Lower lobe of right lung (tissue), 2 donors: Measurements from ENCODE around the gene SAP30BP. TPM values are rescaled to one million over a fixed set of nuclear protein-coding genes. Genes with fewer than 3 reads are reported as not detected.
A peak's percentile ranks its signal among the peaks of the same experiment; 100 is the strongest.

Experiments used
- ATAC-seq, 2 donors: fragments of 200-7000 bp; cut with Tn5 transposase; one replicate each; pipeline ENCODE4 v1.9.1; 2020 to 2022; ENCODE audit warnings: mild to moderate bottlenecking in 2 of 2, moderate library complexity in 2 of 2
- DNase-seq: peaks from one replicate; pipeline ENCODE4 v3.0.0-alpha.2; 2020
- H3K27ac ChIP-seq: fragments of 200-600 bp; one replicate; pipeline ENCODE4 v1.8.0; 2022
- H3K27me3 ChIP-seq: fragments of 200-600 bp; one replicate; pipeline ENCODE4 v1.8.0; 2022; ENCODE audit warnings: low read depth
- H3K36me3 ChIP-seq: fragments of 200-600 bp; one replicate; pipeline ENCODE4 v1.8.0; 2022; ENCODE audit warnings: mild to moderate bottlenecking
- H3K4me1 ChIP-seq: fragments of 200-600 bp; one replicate; pipeline ENCODE4 v1.8.0; 2022
- H3K4me3 ChIP-seq: fragments of 200-600 bp; one replicate; pipeline ENCODE4 v1.8.0; 2022; ENCODE audit warnings: mild to moderate bottlenecking
- H3K9me3 ChIP-seq: fragments of 200-600 bp; one replicate; pipeline ENCODE4 v1.8.0; 2022
- intact Hi-C: fragments of 100-400 bp; cut with DNase I; formaldehyde crosslinking; loops from one replicate; pipeline ENCODE4 v1.11.0; 2022
- total RNA-seq: library from RNA; stranded (reverse); fragmentation: NEBNext Ultra II Directional; extraction: Animal tissue kit (Norgen Biotek cat#: 25700); gene quantifications from one replicate; pipeline ENCODE4 v1.2.1, GENCODE V29; 2021
- TF ChIP-seq, protein P1 (sequence below): fragments of 200-600 bp; IDR thresholded peaks from one replicate; pipeline ENCODE4 v1.8.0; 2022; ENCODE audit warnings: antibody characterized with exemption, mild to moderate bottlenecking
- donor health status: DM: no; HTN: yes; CAD: no; lungs with severe emphysema.

The SAP30BP gene
- total RNA-seq, 1 donor from 2014 or later: 73.0 TPM

- intact Hi-C loops: no loop called here
- Histone ChIP-seq H3K4me1 (peaks cover 62% of the 10 kb centered on the region), H3K27ac (no peak overlapping the region), H3K36me3 (peaks cover 41% of the 10 kb centered on the region), H3K4me3 (no peak overlapping the region), H3K27me3 (no peaks in the 10 kb centered on the region), H3K9me3 (no peaks in the 10 kb centered on the region)
- TF ChIP-seq, protein P1, sequence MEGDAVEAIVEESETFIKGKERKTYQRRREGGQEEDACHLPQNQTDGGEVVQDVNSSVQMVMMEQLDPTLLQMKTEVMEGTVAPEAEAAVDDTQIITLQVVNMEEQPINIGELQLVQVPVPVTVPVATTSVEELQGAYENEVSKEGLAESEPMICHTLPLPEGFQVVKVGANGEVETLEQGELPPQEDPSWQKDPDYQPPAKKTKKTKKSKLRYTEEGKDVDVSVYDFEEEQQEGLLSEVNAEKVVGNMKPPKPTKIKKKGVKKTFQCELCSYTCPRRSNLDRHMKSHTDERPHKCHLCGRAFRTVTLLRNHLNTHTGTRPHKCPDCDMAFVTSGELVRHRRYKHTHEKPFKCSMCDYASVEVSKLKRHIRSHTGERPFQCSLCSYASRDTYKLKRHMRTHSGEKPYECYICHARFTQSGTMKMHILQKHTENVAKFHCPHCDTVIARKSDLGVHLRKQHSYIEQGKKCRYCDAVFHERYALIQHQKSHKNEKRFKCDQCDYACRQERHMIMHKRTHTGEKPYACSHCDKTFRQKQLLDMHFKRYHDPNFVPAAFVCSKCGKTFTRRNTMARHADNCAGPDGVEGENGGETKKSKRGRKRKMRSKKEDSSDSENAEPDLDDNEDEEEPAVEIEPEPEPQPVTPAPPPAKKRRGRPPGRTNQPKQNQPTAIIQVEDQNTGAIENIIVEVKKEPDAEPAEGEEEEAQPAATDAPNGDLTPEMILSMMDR: no peak
- DNase-seq: no peak
- ATAC-seq: no peak
These were observed 16.4 kb downstream of the SAP30BP start for GRCh38 chr17:75683583-75683982.

DNA sequence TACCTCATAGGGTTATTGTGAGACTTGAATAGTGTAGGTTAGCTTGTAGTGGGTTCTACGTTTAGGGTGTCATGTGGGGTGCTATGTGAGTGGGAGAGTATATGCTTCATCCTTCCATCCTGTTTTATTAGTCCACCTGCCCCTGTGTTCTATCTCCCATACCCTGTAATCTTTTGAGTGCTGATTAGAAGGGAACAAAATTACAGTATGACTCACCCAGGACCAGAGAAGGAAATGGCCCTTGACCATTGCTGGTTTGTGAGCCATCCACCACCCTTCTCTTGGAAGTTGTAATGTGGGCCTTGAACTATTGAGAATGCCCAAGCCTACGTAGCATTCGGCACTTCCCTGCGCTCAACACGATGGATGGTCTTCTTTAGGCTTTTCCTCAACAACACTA lies 17.1 kb downstream of the SAP30BP start:
- peaks cover 34% of the 10 kb centered on the region for H3K36me3 ChIP-seq
- TF ChIP-seq, protein P1: no peak
- H3K4me1 ChIP-seq: peaks cover 62% of the 10 kb centered on the region
- DNase-seq (no peak), ATAC-seq (no peak)
- no peaks in the 10 kb centered on the region for H3K9me3 ChIP-seq
- intact Hi-C loops: no loop called here
- H3K27me3 ChIP-seq: no peaks in the 10 kb centered on the region
- H3K27ac ChIP-seq: peak overlapping the region; percentile 63
- no peak overlapping the region for H3K4me3 ChIP-seq

GRCh38 chr17:75684924-75685323 lies 17.8 kb downstream of the SAP30BP start:
- Histone ChIP-seq H3K9me3 (no peaks in the 10 kb centered on the region), H3K27ac (peak overlapping the region; percentile 63), H3K27me3 (no peaks in the 10 kb centered on the region), H3K4me1 (peaks cover 65% of the 10 kb centered on the region), H3K36me3 (peaks cover 30% of the 10 kb centered on the region), H3K4me3 (no peak overlapping the region)
- TF ChIP-seq, protein P1: no peak
- peak; percentile 72 to 83 for ATAC-seq
- intact Hi-C loops: no loop called here
- peak; percentile 61 for DNase-seq

DNA sequence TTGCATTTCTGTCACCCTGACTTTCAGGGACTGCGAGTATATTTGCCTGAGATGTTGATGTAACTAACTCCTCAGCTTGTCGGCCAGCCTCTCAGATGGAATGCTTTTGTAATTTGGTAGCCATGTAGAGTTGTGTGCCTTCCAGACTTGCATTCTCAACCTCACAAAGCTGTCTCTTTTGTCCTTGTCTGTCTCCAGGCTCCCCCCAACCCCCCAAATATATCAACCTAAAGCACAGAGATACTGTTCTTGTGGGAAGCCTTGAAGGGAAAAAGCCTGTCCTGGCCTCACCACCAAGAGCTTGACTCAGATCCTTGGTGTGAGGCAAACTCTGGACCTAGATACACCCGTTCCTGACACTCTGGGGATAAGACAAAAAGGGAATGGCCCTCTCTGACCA lies 18.4 kb downstream of the SAP30BP start:
- Histone ChIP-seq H3K27me3 (no peaks in the 10 kb centered on the region), H3K27ac (peak overlapping the region; percentile 63), H3K4me1 (peaks cover 68% of the 10 kb centered on the region), H3K36me3 (peaks cover 30% of the 10 kb centered on the region), H3K4me3 (no peak overlapping the region), H3K9me3 (no peaks in the 10 kb centered on the region)
- ATAC-seq (peak in 1 of 2 donors; percentile 43), DNase-seq (no peak)
- intact Hi-C loops: no loop called here
- TF ChIP-seq, protein P1: no peak

DNA sequence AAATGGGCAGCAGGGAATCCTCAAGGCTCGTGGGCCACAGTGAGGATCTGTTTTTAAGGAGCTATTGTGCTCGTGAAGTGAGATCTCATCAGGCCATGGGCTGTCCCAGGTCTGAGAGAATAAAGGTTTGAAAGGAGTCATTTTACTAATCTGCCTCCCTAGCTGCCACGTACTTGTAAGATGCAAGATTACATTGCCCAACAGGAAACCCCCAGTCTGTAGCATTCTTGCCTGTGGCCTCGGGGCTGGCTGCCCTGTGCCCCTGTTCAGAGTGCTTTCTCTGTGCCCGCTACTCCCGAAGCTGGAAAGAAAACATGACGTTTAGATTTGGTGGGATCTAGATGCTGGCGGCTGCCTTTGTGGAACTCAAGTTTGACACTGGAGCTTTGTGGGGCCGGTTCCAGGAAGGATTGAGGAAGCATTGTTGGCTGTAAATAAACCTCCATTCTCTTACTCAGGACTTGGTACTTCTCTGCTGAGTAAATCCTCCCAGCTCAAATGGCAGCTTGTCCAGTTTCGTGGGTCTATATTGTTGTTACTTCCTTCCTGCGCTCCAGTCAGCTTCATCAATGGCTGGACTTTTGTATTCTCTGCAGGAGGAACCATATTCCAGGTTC lies 21.2 kb downstream of the SAP30BP start:
- intact Hi-C loops: no loop called here
- H3K27me3 ChIP-seq: no peaks in the 10 kb centered on the region

More for the DNA sequence above, 21.2 kb downstream of the SAP30BP start:
- no peak for DNase-seq
- Histone ChIP-seq H3K27ac (peak overlapping the region; percentile 67), H3K4me3 (no peak overlapping the region), H3K9me3 (no peaks in the 10 kb centered on the region), H3K4me1 (peaks cover 85% of the 10 kb centered on the region), H3K36me3 (peaks cover 33% of the 10 kb centered on the region)
- TF ChIP-seq, protein P1: no peak
- ATAC-seq: peak; percentile 6 to 14
